Endothelial cell (in vitro differentiated cells): ENCODE results near the gene SLBP. TPM values are rescaled to one million over a fixed set of nuclear protein-coding genes. Genes with fewer than 3 reads are reported as not detected.

ENCODE experiments used
- DNase-seq: peaks from one replicate; pipeline ENCODE4 v3.0.0; 2021; ENCODE audit warnings: low spot score
- H3K27ac Mint-ChIP-seq: one replicate; pipeline ENCODE4 v1.8.0; 2021; ENCODE audit warnings: mixed read lengths, inconsistent platforms; ENCODE audit not compliant: unreplicated experiment
- H3K27me3 Mint-ChIP-seq: one replicate; pipeline ENCODE4 v1.8.0; 2021; ENCODE audit warnings: mild to moderate bottlenecking, moderate library complexity, mixed read lengths, inconsistent platforms; ENCODE audit not compliant: unreplicated experiment
- H3K36me3 Mint-ChIP-seq: one replicate; pipeline ENCODE4 v1.8.0; 2021; ENCODE audit warnings: mild to moderate bottlenecking, low read depth, mixed read lengths, inconsistent platforms; ENCODE audit not compliant: unreplicated experiment
- H3K4me1 Mint-ChIP-seq: one replicate; pipeline ENCODE4 v1.8.0; 2021; ENCODE audit warnings: mild to moderate bottlenecking, mixed read lengths, inconsistent platforms; ENCODE audit not compliant: unreplicated experiment
- H3K4me3 Mint-ChIP-seq: one replicate; pipeline ENCODE4 v1.8.0; 2021; ENCODE audit warnings: mild to moderate bottlenecking, mixed read lengths, inconsistent platforms; ENCODE audit not compliant: unreplicated experiment
- H3K9me3 Mint-ChIP-seq: one replicate; pipeline ENCODE4 v1.8.0; 2021; ENCODE audit warnings: mixed read lengths, inconsistent platforms; ENCODE audit not compliant: unreplicated experiment
- CTCF ChIP-seq: fragments of 200-600 bp; sonication (generic); IDR thresholded peaks from one replicate; pipeline ENCODE4 v1.5.0; 2021; ENCODE audit warnings: antibody characterized with exemption; ENCODE audit not compliant: unreplicated experiment
- total RNA-seq: library from RNA; stranded (reverse); fragmentation: NEBNext Ultra II Directional; extraction: Animal tissue kit (Norgen Biotek cat#: 25700); gene quantifications from one replicate; pipeline ENCODE4 v1.2.1, GENCODE V29; 2021; ENCODE audit not compliant: unreplicated experiment

Gene SLBP
- total RNA-seq, 1 donor from 2014 or later = 33.2 TPM

DNA sequence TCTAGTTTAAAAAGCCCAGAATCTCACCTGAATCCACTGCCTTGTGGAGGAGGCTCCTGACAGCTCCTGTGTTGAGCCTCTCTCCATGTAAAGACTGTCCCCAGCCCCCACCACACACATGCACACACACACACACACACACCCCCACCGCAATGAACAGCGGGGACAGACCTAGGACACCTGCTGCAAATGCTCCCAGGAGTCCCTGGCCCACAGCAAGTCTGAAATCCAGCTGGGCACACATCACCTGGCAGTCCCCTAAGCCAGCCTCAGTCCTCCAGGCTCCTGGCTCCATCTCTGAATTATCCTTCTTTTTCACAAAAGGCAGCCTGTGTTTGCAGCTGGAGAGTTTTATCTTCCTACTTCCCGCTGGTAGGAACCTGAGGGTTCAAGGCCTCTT, 21.4 kb downstream of the SLBP start:
- no peak overlapping the region for H3K27ac Mint-ChIP-seq
- H3K27me3 Mint-ChIP-seq = peaks cover 4% of the 10 kb centered on the region
- no peak for DNase-seq
- H3K9me3 Mint-ChIP-seq = no peaks in the 10 kb centered on the region
- H3K4me1 Mint-ChIP-seq = no peaks in the 10 kb centered on the region
- no peak for TF ChIP-seq CTCF
- H3K4me3 Mint-ChIP-seq = peak overlapping the region; percentile 59
- peaks cover 15% of the 10 kb centered on the region for H3K36me3 Mint-ChIP-seq

DNA sequence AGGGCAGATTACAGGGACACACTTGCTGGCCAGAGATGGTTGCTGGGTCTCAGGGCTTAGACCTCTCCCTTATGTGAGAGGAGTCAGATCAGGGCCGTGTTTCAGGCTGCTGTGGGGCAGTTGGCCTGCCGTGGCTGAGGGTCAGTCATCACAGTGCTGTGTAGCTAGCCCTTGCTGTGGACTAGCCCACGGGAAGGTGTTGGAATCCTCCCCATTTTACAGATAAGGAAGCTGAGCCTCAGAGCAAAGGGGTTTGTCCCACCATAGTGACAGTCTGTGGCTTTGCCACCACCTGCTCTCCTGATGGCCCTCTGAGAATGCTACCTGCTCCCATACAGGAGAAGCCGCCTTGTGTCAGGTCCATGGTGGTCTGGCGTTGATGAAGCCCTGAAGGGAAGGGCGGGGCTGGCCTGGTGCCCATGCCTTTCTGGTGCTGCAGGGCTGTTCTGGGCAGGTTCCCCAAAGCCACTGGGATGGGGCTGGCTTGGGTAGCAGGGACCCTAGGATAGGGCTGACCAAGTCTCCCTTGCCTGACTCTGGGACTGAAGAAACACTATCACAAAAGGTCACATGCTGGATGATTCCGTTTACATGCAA, 25.6 kb downstream of the SLBP start:
- H3K27ac Mint-ChIP-seq = no peak overlapping the region
- H3K4me1 Mint-ChIP-seq = no peaks in the 10 kb centered on the region
- peaks cover 6% of the 10 kb centered on the region for H3K36me3 Mint-ChIP-seq
- TF ChIP-seq CTCF = no peak
- H3K9me3 Mint-ChIP-seq = no peaks in the 10 kb centered on the region
- H3K27me3 Mint-ChIP-seq = peaks cover 8% of the 10 kb centered on the region
- no peak for DNase-seq
- no peak overlapping the region for H3K4me3 Mint-ChIP-seq

DNA sequence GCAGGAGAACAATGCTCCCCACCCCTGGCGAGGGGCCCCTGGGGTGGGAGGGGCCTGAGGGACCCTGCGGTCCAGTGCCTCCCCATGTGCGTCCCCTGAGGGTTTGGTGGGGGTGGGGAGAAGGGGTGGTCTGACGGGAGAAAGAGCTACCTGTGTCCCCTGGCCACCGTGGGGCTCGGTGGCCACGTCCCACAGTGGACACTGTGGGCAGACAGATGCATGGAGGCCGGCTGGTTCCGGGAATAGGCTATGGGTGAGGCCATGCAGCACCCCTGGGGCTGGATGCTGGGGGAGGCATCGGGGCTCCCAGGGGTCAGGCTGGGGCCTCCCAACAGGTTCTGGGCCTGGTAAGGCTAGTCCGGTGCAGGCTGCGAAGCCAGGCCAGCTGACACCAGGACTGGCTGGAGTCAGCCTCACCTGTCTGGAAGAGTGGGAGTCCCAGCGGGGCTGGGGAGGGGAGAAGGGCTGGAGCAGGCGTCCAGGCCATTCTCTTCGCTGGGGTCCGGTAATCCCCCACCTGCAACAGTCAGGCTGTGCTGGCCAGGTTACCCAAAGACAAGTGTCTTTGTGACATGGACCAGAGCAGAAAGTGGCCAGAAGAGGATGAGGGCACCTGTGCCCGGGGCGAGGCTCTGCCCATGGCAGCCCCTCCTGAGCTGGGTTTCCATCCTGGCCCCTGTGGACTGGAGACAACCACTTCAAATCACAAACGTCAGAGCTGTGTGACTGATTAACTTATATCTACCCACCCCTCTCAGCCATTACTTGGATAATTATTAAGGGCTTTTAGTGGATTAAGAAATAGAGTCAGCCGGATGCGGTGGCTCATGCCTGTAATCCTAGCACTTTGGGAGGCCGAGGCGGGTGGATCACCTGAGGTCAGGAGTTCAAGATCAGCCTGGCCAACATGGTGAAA, 26.6 kb downstream of the SLBP start:
- TF ChIP-seq CTCF = no peak
- no peak overlapping the region for H3K4me3 Mint-ChIP-seq
- H3K4me1 Mint-ChIP-seq = no peaks in the 10 kb centered on the region
- no peaks in the 10 kb centered on the region for H3K9me3 Mint-ChIP-seq
- H3K27ac Mint-ChIP-seq = no peak overlapping the region
- H3K27me3 Mint-ChIP-seq = peaks cover 7% of the 10 kb centered on the region
- no peak for DNase-seq
- H3K36me3 Mint-ChIP-seq = peaks cover 3% of the 10 kb centered on the region

GRCh38 chr4:1684506-1685234, 27.4 kb downstream of the SLBP start:
- peaks cover 4% of the 10 kb centered on the region for H3K27me3 Mint-ChIP-seq
- no peak for DNase-seq
- no peaks in the 10 kb centered on the region for H3K4me1 Mint-ChIP-seq
- no peak overlapping the region for H3K27ac Mint-ChIP-seq
- no peaks in the 10 kb centered on the region for H3K9me3 Mint-ChIP-seq
- no peak for TF ChIP-seq CTCF
- no peak overlapping the region for H3K4me3 Mint-ChIP-seq
- no peaks in the 10 kb centered on the region for H3K36me3 Mint-ChIP-seq
